ENCODE results near the gene SNRPA1.
A peak's percentile ranks its signal among the peaks of the same experiment; 100 is the strongest.
"Not testable (repeated sequence)": the region's sequence is repeated elsewhere in the genome, so short reads cannot be mapped to it uniquely, and the experiment has no call there.

SNRPA1 gene

GRCh38 chr15:101295607-101296161, 636 bp upstream of the SNRPA1 start:
- no peak for DNase-seq (ENCODE audit: low read depth in 2 of 2)

- DNase-seq (ENCODE audit: low read depth in 2 of 2) = no peak
These were observed 1.9 kb downstream of the SNRPA1 start for GRCh38 chr15:101293122-101293521.

- no peak for DNase-seq (ENCODE audit: low read depth in 2 of 2)
These were observed 6.0 kb downstream of the SNRPA1 start for GRCh38 chr15:101288905-101289513.

- DNase-seq (ENCODE audit: low read depth in 2 of 2) = not testable (repeated sequence)
These were observed 7.7 kb downstream of the SNRPA1 start for GRCh38 chr15:101287342-101287741.

- no peak for DNase-seq (ENCODE audit: low read depth in 2 of 2)
These were observed 8.5 kb downstream of the SNRPA1 start for GRCh38 chr15:101286471-101287114.

- DNase-seq (ENCODE audit: low read depth in 2 of 2) = no peak
These were observed 11.1 kb downstream of the SNRPA1 start for GRCh38 chr15:101283931-101284330.

- no peak for DNase-seq (ENCODE audit: low read depth in 2 of 2)
These were observed 15.0 kb downstream of the SNRPA1 start for GRCh38 chr15:101280007-101280406.

- DNase-seq (ENCODE audit: low read depth in 2 of 2) = no peak
These were observed 17.0 kb downstream of the SNRPA1 start for GRCh38 chr15:101277943-101278564.

- DNase-seq (ENCODE audit: low read depth in 2 of 2) = peak; percentile 65 to 75
These were observed 17.8 kb downstream of the SNRPA1 start, which contains the start of gene SELENOS for GRCh38 chr15:101277038-101277822. SELENOS (minus strand) TSS chr15:101277485; CDS start chr15:101277417, 68 bp downstream.

- no peak for DNase-seq (ENCODE audit: low read depth in 2 of 2)
These were observed 18.5 kb downstream of the SNRPA1 start for GRCh38 chr15:101276501-101277037.

GRCh38 chr15:101275018-101275417, 20.0 kb downstream of the SNRPA1 start:
- DNase-seq (ENCODE audit: low read depth in 2 of 2) = no peak

- no peak for DNase-seq (ENCODE audit: low read depth in 2 of 2)
These were observed 21.5 kb downstream of the SNRPA1 start for GRCh38 chr15:101273534-101273933.

GRCh38 chr15:101272584-101272983, 22.5 kb downstream of the SNRPA1 start:
- DNase-seq (ENCODE audit: low read depth in 2 of 2) = no peak

- DNase-seq (ENCODE audit: low read depth in 2 of 2) = no peak
These were observed 25.4 kb downstream of the SNRPA1 start for GRCh38 chr15:101269479-101270223.

GRCh38 chr15:101267320-101268104, 27.5 kb downstream of the SNRPA1 start:
- no peak for DNase-seq (ENCODE audit: low read depth in 2 of 2)

GRCh38 chr15:101266787-101267186, 28.3 kb downstream of the SNRPA1 start:
- DNase-seq (ENCODE audit: low read depth in 2 of 2) = no peak

GRCh38 chr15:101266034-101266433, 29.0 kb downstream of the SNRPA1 start:
- no peak for DNase-seq (ENCODE audit: low read depth in 2 of 2)

- DNase-seq (ENCODE audit: low read depth in 2 of 2) = no peak
These were observed 30.0 kb downstream of the SNRPA1 start for GRCh38 chr15:101264911-101265641.

- DNase-seq (ENCODE audit: low read depth in 2 of 2) = no peak
These were observed 31.0 kb downstream of the SNRPA1 start for GRCh38 chr15:101264011-101264410.
